Left lung (tissue), 10 donors: Measurements from ENCODE around the gene GYG1. TPM values are rescaled to one million over a fixed set of nuclear protein-coding genes. Genes with fewer than 3 reads are reported as not detected.

Experiments
- ATAC-seq: fragments of 200-7000 bp; cut with Tn5 transposase; one replicate; pipeline ENCODE4 v1.9.1; 2020; ENCODE audit warnings: moderate library complexity
- DNase-seq, 4 donors: peaks; one replicate each; pipeline ENCODE4 v3.0.0-alpha.2; 2013 to 2020
- H3K27ac ChIP-seq, 2 donors: fragments of 200-600 bp; sonication (generic) in 1 of 2; one replicate each; pipeline versions ENCODE4 v1.5.0 to v1.8.0; 2020 to 2021
- H3K27me3 ChIP-seq, 2 donors: fragments of 200-600 bp; sonication (generic) in 1 of 2; one replicate each; pipeline versions ENCODE4 v1.5.0 to v1.8.0; 2020 to 2021
- H3K36me3 ChIP-seq, 2 donors: fragments of 200-600 bp; sonication (generic) in 1 of 2; one replicate each; pipeline versions ENCODE4 v1.5.0 to v1.8.0; 2020 to 2021
- H3K4me1 ChIP-seq, 2 donors: fragments of 200-600 bp; one replicate each; pipeline ENCODE4 v1.8.0; 2021
- H3K4me3 ChIP-seq, 2 donors: fragments of 200-600 bp; sonication (generic) in 1 of 2; one replicate each; pipeline versions ENCODE4 v1.5.0 to v1.8.0; 2020 to 2021; ENCODE audit warnings: mild to moderate bottlenecking in 1 of 2
- H3K9me3 ChIP-seq, 2 donors: fragments of 200-600 bp; sonication (generic) in 1 of 2; one replicate each; pipeline versions ENCODE4 v1.5.0 to v1.8.0; 2020 to 2021
- CTCF ChIP-seq, 2 donors: fragments of 200-600 bp; sonication (generic) in 1 of 2; IDR thresholded peaks; one replicate each; pipeline versions ENCODE4 v1.5.0 to v1.8.0; 2021; ENCODE audit warnings: antibody characterized with exemption in 2 of 2
- intact Hi-C, 2 donors: fragments of 100-400 bp; cut with DNase I; formaldehyde crosslinking; loops; one replicate each; pipeline versions ENCODE4 v1.11.2 to v1.14.2; 2022
- polyA plus RNA-seq, 6 donors: library from polyadenylated mRNA; unstranded; fragments of 120-200 nt; gene quantifications; one replicate each; pipeline ENCODE4 v1.2.1, GENCODE V29; 2013; ENCODE audit not compliant: insufficient read length in 6 of 6
- total RNA-seq, 2 donors: library from RNA; stranded (reverse); fragmentation: NEBNext Ultra II Directional; extraction: Animal tissue kit (Norgen Biotek cat#: 25700); gene quantifications; one replicate each; pipeline ENCODE4 v1.2.1, GENCODE V29; 2021
- donor health status: DM: no; HTN: yes; CAD: no.
- donor health status: DM: no; HTN: no; CAD: no.

The GYG1 gene
- total and polyA plus RNA-seq, 8 donors, result 43.9 to 202 (median 163) TPM

DNA sequence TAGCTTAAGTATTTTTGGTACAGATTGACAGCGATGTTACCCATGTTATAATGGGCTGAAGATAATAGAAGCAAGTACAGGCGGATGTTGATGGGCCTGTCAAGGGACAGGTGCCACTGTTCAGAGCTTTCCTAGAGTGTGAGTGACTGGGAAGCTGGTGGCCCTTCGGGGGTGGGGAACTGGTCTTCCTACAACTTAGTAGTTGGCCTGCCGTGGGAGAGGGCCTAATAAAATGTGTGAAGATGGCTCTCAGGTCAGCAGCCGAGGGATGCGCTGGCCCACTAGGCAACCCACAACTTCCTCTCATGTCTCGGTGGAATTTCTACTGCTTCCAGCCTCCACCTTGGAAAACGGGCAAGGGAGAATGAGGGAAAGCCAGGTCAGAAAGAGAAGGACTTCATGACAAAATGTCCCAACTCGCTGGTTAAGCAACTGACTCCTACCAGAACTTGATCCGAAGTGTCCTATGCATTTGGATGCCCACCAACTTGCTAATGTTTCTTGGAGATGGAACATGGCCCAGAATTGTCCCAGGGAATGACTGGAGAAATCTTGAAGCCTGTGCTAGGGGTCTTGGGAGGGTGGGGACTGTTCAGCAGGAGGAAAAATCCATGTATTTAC lies 1.4 kb downstream of the GYG1 start:
- H3K4me3 ChIP-seq, result peak overlapping the region; percentile 77 to 90

DNA sequence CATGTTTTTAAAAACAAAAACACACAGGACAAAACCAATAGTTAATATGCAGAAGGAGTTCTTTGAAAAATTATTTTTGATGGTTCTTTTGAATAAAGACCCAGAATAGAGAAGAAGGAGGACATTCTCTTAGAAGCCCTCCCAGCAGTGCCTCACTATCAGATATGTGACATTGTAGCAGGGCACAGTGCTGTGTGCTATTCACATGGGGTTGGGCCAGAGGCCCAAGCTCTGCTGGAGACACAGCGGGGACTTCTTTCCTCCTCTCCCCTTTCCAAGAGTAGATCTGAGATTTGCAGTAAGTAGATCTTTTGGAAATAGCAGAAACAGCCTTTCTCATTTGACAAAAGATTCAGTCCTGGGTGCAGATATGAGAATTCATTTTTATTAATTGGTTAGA lies 6.3 kb downstream of the GYG1 start:
- ATAC-seq (no peak), DNase-seq (no peak)
- Histone ChIP-seq H3K4me3 (no peak overlapping the region), H3K36me3 (peaks cover 0 to 59% of the 10 kb centered on the region in 2 donors), H3K9me3 (no peaks in the 10 kb centered on the region), H3K4me1 (peaks cover 3 to 50% of the 10 kb centered on the region in 2 donors), H3K27me3 (no peaks in the 10 kb centered on the region), H3K27ac (peak overlapping the region in 1 of 2 donors; percentile 82)
- intact Hi-C loops, result no loop called here
- no peak for TF ChIP-seq CTCF (IDR thresholded peaks at IDR 0.05)

More for the DNA sequence above, 1.4 kb downstream of the GYG1 start:
- no peak for TF ChIP-seq CTCF (IDR thresholded peaks at IDR 0.05)
- ATAC-seq (no peak), DNase-seq (peak in 1 of 4 donors; percentile 65)
- H3K4me1 ChIP-seq, result peaks cover 5 to 35% of the 10 kb centered on the region in 2 donors
- peaks cover 0 to 36% of the 10 kb centered on the region in 2 donors for H3K36me3 ChIP-seq
- H3K27ac ChIP-seq, result peak overlapping the region; percentile 94 to 98
- H3K27me3 ChIP-seq, result no peaks in the 10 kb centered on the region
- H3K9me3 ChIP-seq, result no peaks in the 10 kb centered on the region
- intact Hi-C loops, result no loop called here

- Histone ChIP-seq H3K27me3 (no peaks in the 10 kb centered on the region), H3K27ac (peak overlapping the region in 1 of 2 donors; percentile 82), H3K36me3 (peaks cover 0 to 64% of the 10 kb centered on the region in 2 donors), H3K9me3 (no peaks in the 10 kb centered on the region), H3K4me3 (no peak overlapping the region), H3K4me1 (peaks cover 3 to 43% of the 10 kb centered on the region in 2 donors)
- no peak for ATAC-seq
- no peak for TF ChIP-seq CTCF (IDR thresholded peaks at IDR 0.05)
- intact Hi-C loops, result no loop called here
- no peak for DNase-seq
Measured at GRCh38 chr3:148998297-148998696, 7.0 kb downstream of the GYG1 start.

GRCh38 chr3:148998715-148999423 lies 7.5 kb downstream of the GYG1 start:
- H3K36me3 ChIP-seq, result peaks cover 0 to 69% of the 10 kb centered on the region in 2 donors
- intact Hi-C loops, result no loop called here
- H3K9me3 ChIP-seq, result no peaks in the 10 kb centered on the region
- peak overlapping the region in 1 of 2 donors; percentile 82 for H3K27ac ChIP-seq
- no peaks in the 10 kb centered on the region for H3K27me3 ChIP-seq
- no peak overlapping the region for H3K4me3 ChIP-seq
- DNase-seq (no peak), ATAC-seq (no peak)
- peaks cover 3 to 43% of the 10 kb centered on the region in 2 donors for H3K4me1 ChIP-seq
- no peak for TF ChIP-seq CTCF (IDR thresholded peaks at IDR 0.05)

DNA sequence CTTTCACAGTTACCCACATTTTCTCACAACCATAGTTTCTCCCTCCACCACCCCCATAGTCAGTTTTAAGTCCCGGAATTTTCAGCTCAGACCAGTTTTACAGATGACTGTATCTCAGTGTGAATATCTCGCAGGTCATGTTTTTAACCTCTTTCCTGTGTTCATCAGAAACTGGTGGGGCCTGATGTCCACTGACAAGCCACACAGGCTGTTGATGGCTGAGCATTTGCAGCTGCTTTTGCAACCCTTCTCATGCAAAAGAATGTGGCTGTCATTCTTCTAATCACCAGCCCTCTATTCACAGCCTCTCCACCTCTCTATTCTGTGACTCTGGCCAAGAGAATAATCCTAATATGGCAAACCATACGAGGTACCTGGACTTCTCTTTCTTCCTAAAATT lies 8.5 kb downstream of the GYG1 start:
- no peak for TF ChIP-seq CTCF (IDR thresholded peaks at IDR 0.05)
- Histone ChIP-seq H3K4me1 (peaks cover 3 to 43% of the 10 kb centered on the region in 2 donors), H3K9me3 (no peaks in the 10 kb centered on the region), H3K4me3 (no peak overlapping the region), H3K27ac (peak overlapping the region in 1 of 2 donors; percentile 82), H3K27me3 (no peaks in the 10 kb centered on the region), H3K36me3 (peaks cover 0 to 71% of the 10 kb centered on the region in 2 donors)
- intact Hi-C loops, result no loop called here
- DNase-seq (no peak), ATAC-seq (no peak)
